T-helper 9 cell (primary cell): ENCODE measurements around the gene RIC1.
"Not testable (repeated sequence)": the region's sequence is repeated elsewhere in the genome, so short reads cannot be mapped to it uniquely, and the experiment has no call there.

ENCODE experiments used
- DNase-seq: peaks from one replicate; pipeline ENCODE4 v3.0.0-alpha.2; 2020

The RIC1 gene

GRCh38 chr9:5675046-5675445 lies 46.1 kb downstream of the RIC1 start:
- DNase-seq: not testable (repeated sequence)

GRCh38 chr9:5683591-5683990 lies 54.7 kb downstream of the RIC1 start:
- not testable (repeated sequence) for DNase-seq

GRCh38 chr9:5684101-5684500 lies 55.2 kb downstream of the RIC1 start:
- DNase-seq: no peak

GRCh38 chr9:5688109-5688508 lies 59.2 kb downstream of the RIC1 start:
- DNase-seq: no peak

GRCh38 chr9:5690278-5690677 lies 61.4 kb downstream of the RIC1 start:
- no peak for DNase-seq

GRCh38 chr9:5695860-5696259 lies 67.0 kb downstream of the RIC1 start:
- no peak for DNase-seq

- DNase-seq: no peak
Measured at GRCh38 chr9:5696884-5697283, 68.0 kb downstream of the RIC1 start.

GRCh38 chr9:5698004-5698403 lies 69.1 kb downstream of the RIC1 start:
- no peak for DNase-seq

- no peak for DNase-seq
Measured at GRCh38 chr9:5698810-5699556, 70.1 kb downstream of the RIC1 start.

- no peak for DNase-seq
Measured at GRCh38 chr9:5708414-5708813, 79.5 kb downstream of the RIC1 start.

- no peak for DNase-seq
Measured at GRCh38 chr9:5712651-5713390, 83.9 kb downstream of the RIC1 start.

GRCh38 chr9:5714501-5715401 lies 85.8 kb downstream of the RIC1 start:
- DNase-seq: no peak

- DNase-seq: no peak
Measured at GRCh38 chr9:5715548-5716127, 86.7 kb downstream of the RIC1 start.

- DNase-seq: not testable (repeated sequence)
Measured at GRCh38 chr9:5717434-5717833, 88.5 kb downstream of the RIC1 start.

- DNase-seq: no peak
Measured at GRCh38 chr9:5718296-5719032, 89.6 kb downstream of the RIC1 start.

GRCh38 chr9:5719100-5719926 lies 90.4 kb downstream of the RIC1 start:
- no peak for DNase-seq

- DNase-seq: no peak
Measured at GRCh38 chr9:5720151-5720550, 91.2 kb downstream of the RIC1 start.

GRCh38 chr9:5721279-5722087 lies 92.6 kb downstream of the RIC1 start:
- no peak for DNase-seq

GRCh38 chr9:5722679-5723078 lies 93.8 kb downstream of the RIC1 start:
- not testable (repeated sequence) for DNase-seq

GRCh38 chr9:5735072-5735471 lies 106.2 kb downstream of the RIC1 start:
- DNase-seq: no peak
